Measurements from ENCODE around the gene FBLN2.

FBLN2 gene

GRCh38 chr3:13569201-13569600, 20.3 kb downstream of the FBLN2 start:
- no peak for DNase-seq

DNA sequence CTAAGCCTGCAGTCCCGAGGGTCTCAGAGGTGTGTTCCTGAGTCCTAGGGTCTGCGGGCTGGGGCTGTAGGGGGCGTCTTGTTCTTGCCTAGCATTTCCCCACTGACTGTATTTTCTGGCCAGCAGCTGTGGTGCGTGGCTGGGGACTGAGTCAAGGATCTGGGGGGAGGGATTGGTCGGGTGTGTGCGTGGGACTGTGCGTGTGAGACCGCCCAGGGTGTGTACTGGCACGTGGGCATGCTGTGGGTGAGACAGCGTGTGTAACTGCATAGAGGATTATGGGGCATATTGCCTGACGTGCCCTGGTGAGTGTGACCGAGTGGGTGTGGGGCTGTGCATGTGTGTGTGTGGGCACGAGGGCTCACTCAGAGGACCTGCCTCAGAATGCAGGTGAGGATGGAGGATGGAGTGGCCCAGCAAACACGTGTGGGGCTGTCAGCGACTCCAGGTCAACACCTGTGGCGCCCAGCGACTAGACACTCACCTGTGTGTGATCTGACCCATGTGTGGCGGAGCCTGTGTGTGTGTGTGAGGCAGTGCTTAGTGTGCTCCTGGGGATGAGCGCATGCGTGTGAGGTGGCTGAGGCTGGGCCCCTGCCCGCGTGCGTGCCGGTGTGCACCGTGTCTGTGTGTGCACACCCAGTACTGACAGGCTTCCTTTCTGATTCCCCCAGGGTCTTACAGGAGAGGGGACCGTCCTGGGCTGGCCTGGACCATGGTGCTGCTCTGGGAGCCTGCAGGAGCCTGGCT, 20.9 kb downstream of the FBLN2 start:
- DNase-seq, result no peak

- no peak for DNase-seq
These were observed 21.7 kb downstream of the FBLN2 start for GRCh38 chr3:13570391-13571194.

GRCh38 chr3:13571264-13571663, 22.3 kb downstream of the FBLN2 start:
- no peak for DNase-seq

DNA sequence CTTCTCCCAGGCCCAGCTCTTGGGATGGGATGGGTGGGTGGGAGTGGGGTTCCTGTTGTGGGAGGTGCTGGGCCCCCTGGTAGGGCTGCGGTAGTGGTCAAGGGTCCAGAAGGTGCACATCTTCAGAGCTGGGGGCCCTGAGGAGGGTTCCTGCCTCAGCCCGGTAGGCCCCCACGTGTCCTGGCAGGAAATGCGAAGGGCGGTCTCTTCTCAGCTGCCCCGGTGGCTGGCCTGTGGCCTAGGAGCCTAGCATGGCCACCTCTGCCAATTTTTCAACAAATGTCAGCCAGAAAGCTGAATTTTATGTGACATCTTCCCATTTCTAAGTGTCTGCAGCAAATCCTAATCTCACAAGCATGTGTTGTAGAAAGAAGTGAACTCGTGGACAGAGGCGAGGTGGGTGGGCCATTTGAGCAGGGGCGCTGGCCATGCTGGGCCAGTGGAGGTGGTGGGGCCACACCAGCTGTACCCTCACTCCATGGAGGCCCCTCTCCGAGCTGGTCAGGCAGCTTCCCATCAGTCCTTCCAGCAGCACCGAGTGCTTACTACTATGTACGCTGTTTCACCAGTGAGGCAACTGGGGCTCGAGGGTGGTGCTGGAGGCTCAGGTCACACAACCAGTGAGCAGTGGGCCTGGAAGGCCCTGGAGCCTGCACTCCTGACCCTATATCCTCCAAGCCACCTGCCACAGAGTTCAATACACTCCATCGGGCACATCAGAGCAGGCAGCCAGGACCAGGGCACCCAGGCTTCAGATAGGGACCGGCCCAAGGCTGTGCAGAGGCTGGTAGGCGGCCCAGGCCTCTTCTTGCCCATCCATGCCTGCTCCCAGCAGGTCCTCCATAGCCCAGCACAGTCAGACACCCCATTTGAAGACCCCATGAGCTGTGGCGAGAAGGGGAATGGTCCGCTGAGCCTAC, 23.2 kb downstream of the FBLN2 start:
- no peak for DNase-seq

DNA sequence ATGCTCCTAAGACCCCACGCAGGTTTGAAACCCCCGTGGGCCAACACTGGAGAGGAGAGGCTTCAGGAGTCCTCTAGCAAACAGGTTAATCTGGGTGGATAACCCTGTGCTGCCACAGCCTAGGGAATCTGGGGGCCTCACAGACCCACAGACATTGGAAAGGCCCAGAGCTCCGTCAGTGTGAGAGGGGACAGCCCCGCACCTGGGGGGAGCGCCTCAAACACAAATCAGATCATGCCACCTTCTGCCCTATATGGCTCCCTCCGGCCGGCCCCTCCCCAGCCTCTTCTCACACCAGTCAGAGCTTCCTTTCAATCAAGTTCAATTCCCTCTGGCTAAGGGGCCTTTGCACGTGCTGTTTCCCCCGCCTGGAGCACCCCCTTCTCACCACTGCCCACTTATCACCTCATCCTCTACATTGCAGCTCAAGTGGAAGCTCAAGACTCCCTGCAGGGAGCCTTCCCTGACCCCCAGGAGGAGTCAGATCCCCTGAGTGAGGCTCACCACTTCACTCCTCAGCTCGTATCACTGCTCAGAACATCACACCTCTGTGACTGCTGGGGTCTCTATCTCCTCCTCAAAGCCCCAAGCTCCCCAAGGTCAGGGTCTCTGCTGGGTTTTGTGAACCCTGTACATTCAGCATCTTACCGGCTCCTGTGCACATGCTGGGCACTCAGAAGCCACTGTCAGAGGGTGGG, 24.1 kb downstream of the FBLN2 start:
- DNase-seq, result no peak

- no peak for DNase-seq
These were observed 25.3 kb downstream of the FBLN2 start for GRCh38 chr3:13574083-13574797.

DNA sequence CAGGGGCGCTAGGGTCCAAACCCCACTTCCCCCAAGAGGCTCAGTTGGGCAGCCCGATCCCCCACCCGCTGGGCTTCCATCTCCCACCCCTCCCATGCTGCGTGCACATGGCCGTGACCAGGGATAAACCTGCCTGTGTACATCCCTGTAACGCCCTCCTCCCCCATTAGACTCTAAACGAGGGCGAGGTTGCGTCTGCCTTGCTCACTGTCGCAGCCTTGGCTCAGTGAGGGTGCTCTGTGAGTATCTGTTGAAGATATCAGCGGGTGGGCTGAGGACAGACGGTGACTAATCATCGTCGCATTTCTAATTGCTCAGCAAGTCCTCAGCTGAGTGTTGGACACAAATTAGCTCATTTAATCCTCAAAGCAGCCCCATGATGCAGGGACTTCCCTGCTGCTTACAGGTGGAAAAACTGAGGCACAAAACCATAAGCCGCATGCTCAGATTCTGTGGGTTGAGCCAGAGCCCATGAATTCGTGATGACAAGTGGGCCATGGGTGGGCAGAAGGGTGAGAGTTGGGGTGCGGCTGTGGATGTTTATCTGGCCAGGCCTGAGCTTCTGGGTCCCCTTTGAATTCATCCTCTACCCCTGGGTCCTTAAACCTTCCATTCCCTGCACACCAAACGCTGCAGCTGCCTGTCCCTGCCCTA, 26.0 kb downstream of the FBLN2 start:
- no peak for DNase-seq

DNA sequence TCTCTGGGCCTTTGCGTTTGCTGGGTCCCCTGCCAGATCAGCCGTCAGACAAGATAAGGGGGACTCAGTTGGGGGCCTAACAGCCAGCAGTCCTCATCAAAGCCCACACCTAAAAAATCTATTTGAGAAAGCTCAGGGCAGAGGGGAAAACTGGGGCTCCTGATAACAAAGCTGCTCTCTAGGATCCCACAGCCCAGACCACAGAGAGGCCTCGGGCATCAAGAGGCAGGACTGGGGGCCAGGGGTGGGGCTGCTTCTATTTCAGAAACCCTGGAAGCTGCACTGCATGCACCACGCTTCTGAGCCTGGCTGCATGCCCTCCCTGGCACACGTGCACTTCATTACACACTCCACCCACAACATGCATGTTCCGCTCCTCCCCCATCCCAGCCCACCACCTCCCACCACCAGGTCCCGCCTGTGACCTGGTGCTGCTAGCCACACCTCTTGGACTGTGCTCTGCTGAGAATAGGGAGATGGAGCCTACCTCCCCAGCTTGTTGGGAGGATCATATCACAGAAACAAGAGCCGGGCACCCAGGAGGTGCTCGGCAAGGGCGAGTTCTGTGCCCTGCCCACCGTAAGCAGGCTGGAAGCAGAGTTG, 26.6 kb downstream of the FBLN2 start:
- DNase-seq, result no peak

DNA sequence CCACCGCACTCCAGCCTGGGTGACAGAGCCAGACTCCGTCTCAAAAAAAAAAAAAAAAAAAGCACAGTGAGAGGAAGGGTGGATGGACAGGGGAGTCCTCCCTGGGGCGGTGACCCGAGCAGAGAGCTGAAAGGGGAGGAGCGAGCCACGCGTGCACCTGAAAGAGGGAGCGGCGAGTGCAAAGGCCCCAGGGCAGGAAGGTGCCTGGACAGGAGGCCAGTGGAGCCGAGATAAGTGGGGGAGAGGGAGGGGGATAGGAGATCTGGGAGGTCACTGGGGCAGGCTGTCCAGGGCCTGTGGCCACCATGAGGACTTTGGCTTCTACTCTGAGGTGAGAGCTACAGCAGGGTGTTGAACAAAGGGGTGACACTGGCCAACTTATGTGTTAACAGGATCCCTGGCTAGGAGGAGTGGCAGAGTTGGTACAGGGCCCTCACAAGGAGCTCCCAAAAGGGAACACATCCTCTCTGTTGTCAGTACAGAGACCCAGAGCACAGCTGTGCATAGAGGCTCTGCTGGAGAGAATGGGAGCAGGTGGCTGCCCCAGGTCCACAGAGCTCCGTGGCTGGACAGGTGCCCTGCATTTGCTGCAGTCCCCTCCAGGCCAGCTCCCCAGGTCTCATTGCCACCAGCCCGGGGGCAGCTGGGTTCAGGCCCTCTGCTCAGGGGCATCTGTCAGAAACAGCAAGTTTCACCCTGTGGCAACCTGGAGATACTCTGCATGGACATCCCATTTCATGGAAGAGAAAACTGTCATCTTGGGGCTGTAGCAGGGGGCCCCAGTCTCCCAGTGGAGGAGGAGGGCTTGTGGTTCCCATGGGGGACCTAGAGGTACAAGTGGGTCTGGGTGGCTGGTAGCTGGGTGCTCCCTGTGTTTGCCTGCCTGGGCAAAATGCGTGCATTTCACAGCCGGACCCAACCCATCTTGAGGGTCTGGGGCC, 28.5 kb downstream of the FBLN2 start:
- DNase-seq, result no peak

DNA sequence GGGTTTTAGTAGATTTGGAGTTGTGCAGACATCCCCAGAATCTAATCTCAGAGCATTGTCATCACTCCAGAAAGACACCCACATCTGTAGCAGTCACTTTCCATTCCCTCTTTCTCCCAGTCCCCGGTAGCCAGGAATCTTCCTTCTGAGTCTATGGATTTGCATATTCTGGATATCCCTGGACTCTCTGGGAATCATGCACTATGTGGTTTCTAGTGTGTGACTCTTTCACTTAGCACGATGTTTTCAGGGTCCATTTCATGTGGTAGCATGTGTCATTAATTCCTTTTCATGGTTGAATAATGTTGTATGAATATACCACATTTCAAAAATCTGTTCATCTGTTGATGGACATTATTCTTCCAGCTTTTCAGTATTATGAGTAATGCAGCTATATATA, 29.3 kb downstream of the FBLN2 start:
- DNase-seq, result no peak

DNA sequence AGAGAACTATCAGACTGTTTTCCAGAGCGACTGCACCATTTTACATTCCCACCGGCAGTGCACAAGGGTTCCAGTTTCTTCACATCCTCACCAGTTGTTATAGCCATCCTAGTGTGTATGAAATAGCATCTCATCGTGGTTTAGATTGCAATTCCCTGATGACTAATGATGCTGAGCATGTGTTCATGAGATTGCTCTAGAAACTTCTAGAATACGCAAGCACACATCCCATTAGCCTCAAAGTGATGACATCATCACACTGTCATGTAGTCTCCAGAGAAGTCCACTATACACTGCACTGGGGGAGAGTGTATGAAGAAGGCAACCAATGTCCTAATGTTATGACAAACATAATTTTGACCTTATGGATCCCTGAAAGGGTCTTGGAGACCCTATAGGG, 30.1 kb downstream of the FBLN2 start:
- DNase-seq, result no peak

GRCh38 chr3:13580256-13581023, 31.5 kb downstream of the FBLN2 start:
- no peak for DNase-seq

DNA sequence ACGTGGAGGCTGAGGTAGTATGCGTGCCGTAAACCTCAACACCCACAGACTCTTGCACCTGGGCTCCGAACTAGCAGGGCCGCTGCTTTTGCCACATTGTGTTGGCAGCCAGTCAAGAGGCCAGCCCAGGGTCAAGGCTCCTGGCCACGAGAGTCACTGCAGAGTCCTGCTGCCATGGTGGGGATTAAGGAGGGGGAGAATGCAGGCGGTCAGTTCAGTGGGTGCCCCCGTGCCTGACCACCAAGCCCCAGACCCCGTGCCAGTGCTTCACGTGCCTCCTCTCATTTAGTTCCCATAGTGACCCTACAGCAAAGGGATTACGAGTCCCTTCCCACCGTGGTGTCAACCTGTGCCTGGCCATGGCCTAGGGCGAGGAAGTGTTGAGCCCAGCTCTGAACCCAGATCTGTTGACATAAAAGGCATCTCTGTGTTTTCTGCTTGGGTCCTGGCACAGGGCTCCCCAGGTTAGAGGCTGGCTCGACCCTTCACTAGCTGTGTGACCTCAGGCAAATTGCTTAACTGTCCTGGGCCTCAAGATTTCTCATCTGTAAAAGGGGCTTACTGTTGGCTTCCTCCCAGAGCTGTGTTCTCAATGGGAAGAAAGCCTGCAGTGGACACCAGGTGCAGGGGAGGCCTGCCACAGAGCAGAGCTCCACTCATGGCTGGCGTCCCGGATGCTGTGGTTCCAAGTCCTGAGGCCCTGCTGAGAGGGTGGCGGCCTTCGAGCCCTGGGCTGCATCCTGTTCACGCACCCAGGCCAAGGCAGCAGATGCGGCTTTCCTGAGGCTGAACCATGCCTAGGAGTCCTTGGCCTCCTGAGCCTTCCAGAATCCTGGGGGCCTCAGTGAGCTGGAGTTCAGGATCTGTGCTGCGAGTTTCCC, 32.8 kb downstream of the FBLN2 start:
- no peak for DNase-seq

GRCh38 chr3:13582366-13583250, 33.7 kb downstream of the FBLN2 start:
- no peak for DNase-seq

- DNase-seq, result no peak
These were observed 34.6 kb downstream of the FBLN2 start for GRCh38 chr3:13583251-13584180.
